ENCODE measurements around the gene SPPL3. TPM values are rescaled to one million over a fixed set of nuclear protein-coding genes. Genes with fewer than 3 reads are reported as not detected.

Gene SPPL3
- polyA plus RNA-seq, 1 of the 3 experiments (the other 2 are of a cell fraction): 18.8 TPM

DNA sequence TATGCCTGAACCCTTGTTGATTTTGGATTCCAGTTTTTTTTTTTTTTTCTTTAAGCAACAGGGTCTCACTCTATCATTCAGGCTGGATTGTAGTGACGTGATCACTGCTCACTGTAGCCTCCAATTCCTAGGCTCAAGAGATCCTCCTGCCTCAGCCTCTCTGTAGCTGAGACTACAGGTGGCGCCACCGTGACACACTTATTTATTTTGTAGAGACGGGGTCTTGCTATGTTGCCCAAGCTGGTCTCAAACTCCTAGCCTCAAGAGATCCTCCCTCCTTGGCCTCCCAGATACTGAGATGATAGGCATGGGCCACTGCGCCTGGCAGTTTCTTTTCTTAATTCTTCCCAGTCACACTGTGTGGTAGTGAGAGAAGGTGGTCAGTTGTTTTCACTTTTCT is 153.4 kb downstream of the SPPL3 start:
- CTCF ChIA-PET: no interaction called here
- POLR2A ChIA-PET: interaction anchor here (0.7 kb wide), 1 partner anchor 12 kb away, joined by 5 read pairs; no protein-coding TSS in a partner anchor
- Histone ChIP-seq H3K4me2 (no peak overlapping the region), H3K36me3 (replicated peaks in 1 of 2; ENCODE audit: control insufficient read depth in 1 of 2, insufficient read depth in 2 of 2, low read length in 1 of 2) (no peaks in the 10 kb centered on the region), H3K9ac (no peak overlapping the region), H3F3A (replicated peaks; ENCODE audit: insufficient read depth) (no peaks in the 10 kb centered on the region), H3K9me2 (no peaks in the 10 kb centered on the region), H3K9me3 (0 out of 2 replicates have a peak, but pooled peaks cover 3% of the 10 kb centered on the region), H3K27ac (ENCODE audit: low read depth in 2 of 2, low read length in 1 of 2) (no peak overlapping the region), H3K27me3 (ENCODE audit: insufficient read depth) (no peaks in the 10 kb centered on the region), H3K4me3 (ENCODE audit: low read depth in 2 of 2, low read length in 1 of 2) (no peak overlapping the region), H2AFZ (ENCODE audit: low read depth) (no peak overlapping the region), H4K20me1 (ENCODE audit: insufficient read depth) (no peaks in the 10 kb centered on the region), H3K4me1 (ENCODE audit: control insufficient read depth in 1 of 2, insufficient read depth in 2 of 2, low read depth in 1 of 2, low read length in 1 of 2) (peaks cover 0 to 2% of the 10 kb centered on the region in 2 experiments; a peak in 1 of 4 replicates), H3K79me2 (ENCODE audit: insufficient read depth) (no peaks in the 10 kb centered on the region)
- no peak for DNase-seq
- WGBS (ENCODE audit: low lambda C conversion rate): 90% methylated on average over 5 of the region's 5 CpGs
- TF ChIP-seq, protein P1, sequence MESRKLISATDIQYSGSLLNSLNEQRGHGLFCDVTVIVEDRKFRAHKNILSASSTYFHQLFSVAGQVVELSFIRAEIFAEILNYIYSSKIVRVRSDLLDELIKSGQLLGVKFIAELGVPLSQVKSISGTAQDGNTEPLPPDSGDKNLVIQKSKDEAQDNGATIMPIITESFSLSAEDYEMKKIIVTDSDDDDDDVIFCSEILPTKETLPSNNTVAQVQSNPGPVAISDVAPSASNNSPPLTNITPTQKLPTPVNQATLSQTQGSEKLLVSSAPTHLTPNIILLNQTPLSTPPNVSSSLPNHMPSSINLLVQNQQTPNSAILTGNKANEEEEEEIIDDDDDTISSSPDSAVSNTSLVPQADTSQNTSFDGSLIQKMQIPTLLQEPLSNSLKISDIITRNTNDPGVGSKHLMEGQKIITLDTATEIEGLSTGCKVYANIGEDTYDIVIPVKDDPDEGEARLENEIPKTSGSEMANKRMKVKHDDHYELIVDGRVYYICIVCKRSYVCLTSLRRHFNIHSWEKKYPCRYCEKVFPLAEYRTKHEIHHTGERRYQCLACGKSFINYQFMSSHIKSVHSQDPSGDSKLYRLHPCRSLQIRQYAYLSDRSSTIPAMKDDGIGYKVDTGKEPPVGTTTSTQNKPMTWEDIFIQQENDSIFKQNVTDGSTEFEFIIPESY (IDR thresholded peaks at IDR 0.05; ENCODE audit: borderline replicate concordance, low read depth): no peak
- TF ChIP-seq, protein P2, sequence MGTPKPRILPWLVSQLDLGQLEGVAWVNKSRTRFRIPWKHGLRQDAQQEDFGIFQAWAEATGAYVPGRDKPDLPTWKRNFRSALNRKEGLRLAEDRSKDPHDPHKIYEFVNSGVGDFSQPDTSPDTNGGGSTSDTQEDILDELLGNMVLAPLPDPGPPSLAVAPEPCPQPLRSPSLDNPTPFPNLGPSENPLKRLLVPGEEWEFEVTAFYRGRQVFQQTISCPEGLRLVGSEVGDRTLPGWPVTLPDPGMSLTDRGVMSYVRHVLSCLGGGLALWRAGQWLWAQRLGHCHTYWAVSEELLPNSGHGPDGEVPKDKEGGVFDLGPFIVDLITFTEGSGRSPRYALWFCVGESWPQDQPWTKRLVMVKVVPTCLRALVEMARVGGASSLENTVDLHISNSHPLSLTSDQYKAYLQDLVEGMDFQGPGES (IDR thresholded peaks at IDR 0.05; ENCODE audit: low read depth, low read length): no peak
- TF ChIP-seq EP300 (IDR thresholded peaks at IDR 0.05; ENCODE audit: borderline replicate concordance in 1 of 2, low read depth in 1 of 2, low read length in 1 of 2) (no peak), RAD21 (IDR thresholded peaks at IDR 0.05; ENCODE audit: low read length) (no peak), POLR2AphosphoS5 (IDR thresholded peaks at IDR 0.05; ENCODE audit: low read depth, low read length) (no peak), TAF1 (IDR thresholded peaks at IDR 0.05; ENCODE audit: borderline replicate concordance, low read depth, low read length) (no peak)
- TF ChIP-seq, protein P3, sequence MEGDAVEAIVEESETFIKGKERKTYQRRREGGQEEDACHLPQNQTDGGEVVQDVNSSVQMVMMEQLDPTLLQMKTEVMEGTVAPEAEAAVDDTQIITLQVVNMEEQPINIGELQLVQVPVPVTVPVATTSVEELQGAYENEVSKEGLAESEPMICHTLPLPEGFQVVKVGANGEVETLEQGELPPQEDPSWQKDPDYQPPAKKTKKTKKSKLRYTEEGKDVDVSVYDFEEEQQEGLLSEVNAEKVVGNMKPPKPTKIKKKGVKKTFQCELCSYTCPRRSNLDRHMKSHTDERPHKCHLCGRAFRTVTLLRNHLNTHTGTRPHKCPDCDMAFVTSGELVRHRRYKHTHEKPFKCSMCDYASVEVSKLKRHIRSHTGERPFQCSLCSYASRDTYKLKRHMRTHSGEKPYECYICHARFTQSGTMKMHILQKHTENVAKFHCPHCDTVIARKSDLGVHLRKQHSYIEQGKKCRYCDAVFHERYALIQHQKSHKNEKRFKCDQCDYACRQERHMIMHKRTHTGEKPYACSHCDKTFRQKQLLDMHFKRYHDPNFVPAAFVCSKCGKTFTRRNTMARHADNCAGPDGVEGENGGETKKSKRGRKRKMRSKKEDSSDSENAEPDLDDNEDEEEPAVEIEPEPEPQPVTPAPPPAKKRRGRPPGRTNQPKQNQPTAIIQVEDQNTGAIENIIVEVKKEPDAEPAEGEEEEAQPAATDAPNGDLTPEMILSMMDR (IDR thresholded peaks at IDR 0.05): no peak; the same call in 1 of the 2 replicates

GRCh38 chr12:120749256-120749655 is 154.9 kb downstream of the SPPL3 start:
- WGBS (ENCODE audit: low lambda C conversion rate): 61% methylated on average over 5 of the region's 5 CpGs
- Histone ChIP-seq H3K9ac (no peak overlapping the region), H3K9me3 (no peaks in the 10 kb centered on the region), H3K4me1 (ENCODE audit: control insufficient read depth in 1 of 2, insufficient read depth in 2 of 2, low read depth in 1 of 2, low read length in 1 of 2) (peaks cover 0 to 2% of the 10 kb centered on the region in 2 experiments; a peak in 1 of 4 replicates), H4K20me1 (ENCODE audit: insufficient read depth) (no peaks in the 10 kb centered on the region), H3F3A (replicated peaks; ENCODE audit: insufficient read depth) (no peaks in the 10 kb centered on the region), H2AFZ (ENCODE audit: low read depth) (no peak overlapping the region), H3K4me3 (ENCODE audit: low read depth in 2 of 2, low read length in 1 of 2) (no peak overlapping the region), H3K27ac (ENCODE audit: low read depth in 2 of 2, low read length in 1 of 2) (no peak overlapping the region), H3K4me2 (no peak overlapping the region), H3K79me2 (ENCODE audit: insufficient read depth) (no peaks in the 10 kb centered on the region), H3K27me3 (ENCODE audit: insufficient read depth) (no peaks in the 10 kb centered on the region), H3K9me2 (no peaks in the 10 kb centered on the region), H3K36me3 (replicated peaks in 1 of 2; ENCODE audit: control insufficient read depth in 1 of 2, insufficient read depth in 2 of 2, low read length in 1 of 2) (no peaks in the 10 kb centered on the region)
- DNase-seq: no peak
- ChIA-PET POLR2A (interaction anchor here (0.7 kb wide), 1 partner anchor 180 kb away, joined by 3 read pairs; no protein-coding TSS in a partner anchor), CTCF (no interaction called here)
- TF ChIP-seq NRF1 (IDR thresholded peaks at IDR 0.05; ENCODE audit: low read depth, low read length): no peak
- TF ChIP-seq, protein P4, sequence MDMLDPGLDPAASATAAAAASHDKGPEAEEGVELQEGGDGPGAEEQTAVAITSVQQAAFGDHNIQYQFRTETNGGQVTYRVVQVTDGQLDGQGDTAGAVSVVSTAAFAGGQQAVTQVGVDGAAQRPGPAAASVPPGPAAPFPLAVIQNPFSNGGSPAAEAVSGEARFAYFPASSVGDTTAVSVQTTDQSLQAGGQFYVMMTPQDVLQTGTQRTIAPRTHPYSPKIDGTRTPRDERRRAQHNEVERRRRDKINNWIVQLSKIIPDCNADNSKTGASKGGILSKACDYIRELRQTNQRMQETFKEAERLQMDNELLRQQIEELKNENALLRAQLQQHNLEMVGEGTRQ (IDR thresholded peaks at IDR 0.05; ENCODE audit: borderline replicate concordance, low read depth, low read length): no peak
- no peak for TF ChIP-seq MEF2A (IDR thresholded peaks at IDR 0.05; ENCODE audit: borderline replicate concordance, low read depth)
- no peak for TF ChIP-seq TEAD4 (IDR thresholded peaks at IDR 0.05; ENCODE audit: borderline replicate concordance, insufficient read depth)
- TF ChIP-seq EZH2phosphoT487 (IDR thresholded peaks at IDR 0.05; ENCODE audit: borderline replicate concordance, low read depth): no peak
- TF ChIP-seq, protein P5, sequence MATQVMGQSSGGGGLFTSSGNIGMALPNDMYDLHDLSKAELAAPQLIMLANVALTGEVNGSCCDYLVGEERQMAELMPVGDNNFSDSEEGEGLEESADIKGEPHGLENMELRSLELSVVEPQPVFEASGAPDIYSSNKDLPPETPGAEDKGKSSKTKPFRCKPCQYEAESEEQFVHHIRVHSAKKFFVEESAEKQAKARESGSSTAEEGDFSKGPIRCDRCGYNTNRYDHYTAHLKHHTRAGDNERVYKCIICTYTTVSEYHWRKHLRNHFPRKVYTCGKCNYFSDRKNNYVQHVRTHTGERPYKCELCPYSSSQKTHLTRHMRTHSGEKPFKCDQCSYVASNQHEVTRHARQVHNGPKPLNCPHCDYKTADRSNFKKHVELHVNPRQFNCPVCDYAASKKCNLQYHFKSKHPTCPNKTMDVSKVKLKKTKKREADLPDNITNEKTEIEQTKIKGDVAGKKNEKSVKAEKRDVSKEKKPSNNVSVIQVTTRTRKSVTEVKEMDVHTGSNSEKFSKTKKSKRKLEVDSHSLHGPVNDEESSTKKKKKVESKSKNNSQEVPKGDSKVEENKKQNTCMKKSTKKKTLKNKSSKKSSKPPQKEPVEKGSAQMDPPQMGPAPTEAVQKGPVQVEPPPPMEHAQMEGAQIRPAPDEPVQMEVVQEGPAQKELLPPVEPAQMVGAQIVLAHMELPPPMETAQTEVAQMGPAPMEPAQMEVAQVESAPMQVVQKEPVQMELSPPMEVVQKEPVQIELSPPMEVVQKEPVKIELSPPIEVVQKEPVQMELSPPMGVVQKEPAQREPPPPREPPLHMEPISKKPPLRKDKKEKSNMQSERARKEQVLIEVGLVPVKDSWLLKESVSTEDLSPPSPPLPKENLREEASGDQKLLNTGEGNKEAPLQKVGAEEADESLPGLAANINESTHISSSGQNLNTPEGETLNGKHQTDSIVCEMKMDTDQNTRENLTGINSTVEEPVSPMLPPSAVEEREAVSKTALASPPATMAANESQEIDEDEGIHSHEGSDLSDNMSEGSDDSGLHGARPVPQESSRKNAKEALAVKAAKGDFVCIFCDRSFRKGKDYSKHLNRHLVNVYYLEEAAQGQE (IDR thresholded peaks at IDR 0.05; ENCODE audit: low read depth, low read length): no peak
- TF ChIP-seq EP300 (IDR thresholded peaks at IDR 0.05; ENCODE audit: borderline replicate concordance in 1 of 2, low read depth in 1 of 2, low read length in 1 of 2): no peak
- TF ChIP-seq FOXM1 (IDR thresholded peaks at IDR 0.05; ENCODE audit: low read depth): no peak
- no peak for TF ChIP-seq TCF12 (IDR thresholded peaks at IDR 0.05)
- TF ChIP-seq, protein P2 (IDR thresholded peaks at IDR 0.05; ENCODE audit: low read depth, low read length): no peak
